GM12875 (cell line): Measurements from ENCODE around the gene MAPK8IP1.
A peak's percentile ranks its signal among the peaks of the same experiment; 100 is the strongest.

ENCODE experiments used
- H3K4me3 ChIP-seq: one replicate; pipeline ENCODE4 v1.5.1; 2011; ENCODE audit warnings: low read depth, low read length, control low read depth
- CTCF ChIP-seq: IDR thresholded peaks from 2 replicates; pipeline ENCODE4 v1.5.1; 2011; ENCODE audit warnings: low read depth, mild to moderate bottlenecking, control low read depth, inconsistent platforms, low read length, moderate library complexity, borderline replicate concordance; ENCODE audit not compliant: insufficient read depth

The MAPK8IP1 gene

GRCh38 chr11:45927332-45927683 is 41.9 kb downstream of the MAPK8IP1 start:
- no peak overlapping the region for H3K4me3 ChIP-seq
- no peak for TF ChIP-seq CTCF

- no peak for TF ChIP-seq CTCF
Observed at GRCh38 chr11:45927684-45928413, 42.4 kb downstream of the MAPK8IP1 start.

GRCh38 chr11:45928535-45929215 is 43.2 kb downstream of the MAPK8IP1 start:
- no peak for TF ChIP-seq CTCF
- no peak overlapping the region for H3K4me3 ChIP-seq

More at GRCh38 chr11:45927684-45928413, 42.4 kb downstream of the MAPK8IP1 start:
- no peak overlapping the region for H3K4me3 ChIP-seq

- TF ChIP-seq CTCF: no peak
Observed at GRCh38 chr11:45929486-45930030, 44.1 kb downstream of the MAPK8IP1 start.

GRCh38 chr11:45930031-45930794 is 44.8 kb downstream of the MAPK8IP1 start:
- H3K4me3 ChIP-seq: peak overlapping the region; percentile 35
- TF ChIP-seq CTCF: no peak

More at GRCh38 chr11:45929486-45930030, 44.1 kb downstream of the MAPK8IP1 start:
- peak overlapping the region; percentile 35 for H3K4me3 ChIP-seq

- TF ChIP-seq CTCF: no peak
- no peak overlapping the region for H3K4me3 ChIP-seq
Observed at GRCh38 chr11:45930951-45931570, 45.6 kb downstream of the MAPK8IP1 start.
